HG03521 (cell line): ENCODE results near the gene FLNC.

ENCODE experiments used
- ATAC-seq: cut with Tn5 transposase; IDR thresholded peaks from one replicate; pipeline ENCODE4 v1.9.1; 2021; ENCODE audit warnings: mild to moderate bottlenecking, moderate library complexity; ENCODE audit not compliant: unreplicated experiment

The FLNC gene

DNA sequence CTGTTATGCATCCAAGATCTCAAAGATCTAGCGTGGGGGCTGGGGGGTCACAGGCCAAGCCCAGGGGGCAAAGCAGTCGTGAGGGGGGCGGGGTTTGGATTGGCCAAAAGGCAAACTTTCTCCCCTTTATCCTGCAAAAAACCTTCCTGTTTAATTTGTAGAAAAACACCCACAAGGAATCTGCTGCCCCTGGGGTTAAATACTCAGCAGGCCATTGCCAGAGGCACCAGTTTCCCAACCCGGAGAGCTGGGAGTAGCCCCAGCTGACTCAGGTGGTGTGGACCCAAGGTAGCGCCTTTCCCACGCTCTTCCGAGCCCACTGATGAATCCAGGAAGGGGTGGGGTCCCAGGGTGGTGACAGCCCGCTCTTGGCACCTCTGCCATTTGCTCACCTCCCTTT is 58.9 kb downstream of the FLNC start:
- no peak for ATAC-seq

DNA sequence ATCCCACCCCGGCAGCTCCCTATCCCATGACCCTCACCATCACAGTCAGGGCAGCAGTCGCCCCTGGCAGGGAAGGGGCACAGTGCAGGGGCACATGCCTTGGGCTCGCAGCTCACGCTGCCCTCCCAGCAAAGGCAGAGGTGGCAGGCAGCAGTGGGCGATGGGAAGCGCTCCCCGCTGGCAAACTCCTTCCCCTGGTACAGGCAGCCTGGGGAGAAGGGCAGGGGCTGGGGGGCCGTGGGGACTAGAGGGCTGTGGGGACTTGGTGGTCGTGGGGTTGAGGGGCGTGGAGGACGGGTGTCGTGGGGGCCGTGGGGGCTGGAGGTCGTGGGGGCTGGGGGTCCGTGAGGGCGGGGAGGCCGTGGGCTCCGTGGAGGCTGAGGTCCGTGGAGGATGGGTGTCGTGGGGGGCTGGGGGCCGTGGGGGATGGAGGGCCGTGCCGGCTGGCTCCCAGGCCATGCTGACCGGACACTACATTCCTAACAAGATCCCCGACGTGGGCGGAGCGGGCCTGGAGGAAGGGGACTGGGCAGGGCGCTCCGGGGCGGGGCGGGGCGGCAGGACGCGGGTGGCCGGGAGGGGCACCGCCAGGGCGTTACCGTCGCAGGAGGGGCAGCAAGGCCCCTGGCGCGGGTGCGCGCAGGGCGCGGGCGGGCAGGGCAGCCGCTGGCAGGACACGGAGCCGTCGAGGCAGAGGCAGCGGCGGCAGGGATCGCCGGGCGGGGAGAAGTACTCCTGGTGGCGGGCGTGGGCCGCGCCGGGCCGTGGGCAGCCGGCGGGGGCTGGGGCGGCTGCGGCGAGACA is 60.3 kb downstream of the FLNC start:
- ATAC-seq = no peak

DNA sequence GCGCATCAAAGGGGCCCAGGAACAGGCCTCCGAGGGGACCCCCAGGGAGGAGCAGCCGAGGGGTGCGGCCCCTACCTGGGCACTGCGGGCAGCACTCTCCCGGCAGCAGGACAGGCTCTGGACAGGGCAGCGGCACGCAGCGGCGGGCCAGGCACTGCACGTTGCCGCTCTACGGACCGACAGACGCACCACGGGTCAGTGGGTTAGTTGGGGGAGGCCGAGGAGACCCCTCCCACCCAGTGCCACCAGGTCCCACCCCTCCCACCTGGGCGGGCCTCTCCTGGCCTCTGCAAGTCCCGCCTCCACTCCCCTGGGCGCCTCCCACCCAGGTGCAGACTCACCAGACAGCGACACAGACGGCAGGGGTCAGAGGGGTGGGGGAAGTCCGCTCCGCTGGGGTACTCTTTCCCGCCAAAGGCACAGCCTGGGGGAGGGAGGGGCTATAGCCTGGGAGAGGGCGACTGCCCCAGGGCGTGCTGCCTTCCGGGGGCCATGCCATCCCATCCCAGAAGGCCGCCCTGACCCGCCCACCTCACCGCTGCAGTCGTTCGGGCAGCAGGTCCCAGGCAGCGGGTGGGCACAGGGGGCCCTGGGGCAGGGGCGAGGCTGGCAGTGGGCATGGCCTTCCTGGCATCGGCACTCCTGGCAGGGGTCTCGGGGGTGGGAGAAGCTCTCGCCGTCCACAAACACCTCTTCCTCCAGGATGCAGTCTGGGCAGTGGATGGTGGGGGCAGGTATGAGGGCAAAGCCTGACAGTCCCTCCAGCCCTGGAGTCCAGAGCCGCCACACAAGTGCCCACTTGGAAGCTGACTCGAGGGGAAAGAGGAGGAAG is 61.1 kb downstream of the FLNC start:
- ATAC-seq = no peak

DNA sequence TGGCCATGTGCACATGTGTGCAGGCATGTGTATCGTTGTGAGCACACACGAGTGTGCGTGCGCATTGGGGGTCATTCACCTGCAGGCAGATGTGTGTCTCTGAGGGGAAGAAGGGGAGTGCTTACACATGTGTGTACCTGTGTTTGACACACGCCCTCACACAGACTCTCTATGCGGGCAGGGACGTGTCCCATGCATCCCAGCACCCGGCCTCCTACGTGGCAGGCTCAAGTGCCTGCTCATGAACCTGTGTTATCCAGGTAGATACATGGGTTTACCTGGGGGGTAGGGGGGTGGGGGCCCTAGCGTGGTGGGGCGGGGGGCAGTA is 61.7 kb downstream of the FLNC start:
- no peak for ATAC-seq

DNA sequence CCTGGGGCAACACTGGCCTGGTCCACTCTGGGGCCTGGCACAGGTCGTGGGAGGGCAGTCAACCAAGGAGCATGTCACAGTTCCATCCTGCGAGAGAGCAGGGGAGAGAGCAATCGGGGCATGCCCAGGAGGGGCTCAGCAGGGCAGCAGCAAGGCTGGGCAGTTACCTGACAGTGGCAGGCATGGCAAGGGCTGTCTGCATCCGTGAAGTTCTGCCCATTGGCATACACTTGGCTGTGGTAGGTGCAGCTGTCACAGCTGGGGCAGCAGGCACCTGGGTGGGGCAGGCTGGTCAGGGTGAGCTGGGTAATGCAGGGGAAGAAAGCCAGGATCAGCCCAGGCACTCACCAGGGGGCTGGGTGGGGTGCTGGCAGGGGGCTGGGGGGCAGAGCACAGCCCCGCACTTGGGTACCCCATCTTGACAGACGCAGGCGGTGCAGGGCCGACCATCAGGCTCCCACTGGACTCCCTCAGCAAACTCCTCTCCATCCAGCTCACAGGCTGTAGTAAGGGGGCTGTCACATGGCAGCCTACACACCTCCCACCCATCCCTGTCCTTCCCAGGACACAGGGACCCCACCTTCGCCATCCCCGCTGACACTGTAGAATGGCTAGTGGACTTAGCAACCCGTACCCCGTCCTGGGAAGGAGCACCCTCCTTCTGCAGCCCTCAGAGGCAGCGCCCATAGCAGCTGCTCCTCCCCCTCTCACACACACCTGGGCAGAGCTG is 62.5 kb downstream of the FLNC start:
- ATAC-seq = no peak

DNA sequence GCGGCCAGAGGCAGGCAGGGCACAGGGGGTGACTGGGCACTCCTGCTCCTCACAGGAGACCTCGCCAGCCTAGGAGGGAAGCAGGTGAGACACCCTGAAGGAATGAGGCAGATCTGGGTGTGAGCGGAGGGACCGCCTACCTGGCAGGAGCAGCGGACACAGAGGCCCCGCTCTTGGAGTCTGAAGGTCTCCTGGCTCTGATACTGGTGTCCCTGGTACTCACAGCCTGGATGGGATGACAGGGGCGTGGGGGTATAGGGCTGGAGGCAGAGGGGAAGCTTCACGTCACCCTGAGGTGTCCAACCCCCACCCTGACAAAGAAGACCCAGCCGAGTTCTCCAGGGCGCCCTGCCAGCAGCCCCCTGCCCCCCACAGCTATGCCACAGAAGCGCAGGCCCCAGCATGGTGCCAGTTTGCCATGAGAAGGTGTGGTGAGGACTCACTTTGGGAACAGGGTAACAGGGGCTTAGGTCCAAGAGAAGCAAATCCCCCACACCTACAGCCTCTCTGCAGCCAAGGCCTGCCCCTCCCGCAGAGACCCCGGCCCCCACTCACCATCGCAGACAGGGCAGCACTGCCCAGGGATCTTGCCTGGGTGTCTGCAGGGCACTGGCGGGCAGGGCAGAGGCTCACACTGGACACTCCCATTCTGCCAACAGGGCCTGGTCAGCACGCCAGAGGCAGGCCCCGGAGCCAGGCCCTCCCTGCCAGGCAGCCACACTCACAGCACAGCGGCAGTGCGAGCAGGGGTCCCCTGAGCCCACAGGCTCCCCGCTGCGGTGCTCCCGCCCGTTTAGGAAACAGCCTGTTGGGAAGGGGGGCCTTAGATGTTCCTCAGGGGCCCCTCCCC is 63.3 kb downstream of the FLNC start:
- ATAC-seq = no peak

DNA sequence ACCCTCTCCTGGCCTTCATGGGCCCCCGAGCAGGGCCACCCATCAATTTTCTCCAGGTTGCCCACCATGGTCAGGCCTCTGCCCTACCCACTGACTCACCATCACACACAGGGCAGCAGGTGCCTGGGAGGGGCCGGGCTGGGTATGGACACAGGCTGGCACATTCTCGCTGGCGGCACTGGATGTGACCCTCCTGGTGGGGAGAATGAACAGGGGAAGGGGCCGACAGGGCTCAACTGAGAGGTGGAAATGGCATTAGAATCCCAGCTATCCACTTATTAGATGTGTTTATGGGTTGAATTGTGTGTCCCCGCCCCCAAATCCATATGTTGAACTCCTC is 63.9 kb downstream of the FLNC start:
- no peak for ATAC-seq

DNA sequence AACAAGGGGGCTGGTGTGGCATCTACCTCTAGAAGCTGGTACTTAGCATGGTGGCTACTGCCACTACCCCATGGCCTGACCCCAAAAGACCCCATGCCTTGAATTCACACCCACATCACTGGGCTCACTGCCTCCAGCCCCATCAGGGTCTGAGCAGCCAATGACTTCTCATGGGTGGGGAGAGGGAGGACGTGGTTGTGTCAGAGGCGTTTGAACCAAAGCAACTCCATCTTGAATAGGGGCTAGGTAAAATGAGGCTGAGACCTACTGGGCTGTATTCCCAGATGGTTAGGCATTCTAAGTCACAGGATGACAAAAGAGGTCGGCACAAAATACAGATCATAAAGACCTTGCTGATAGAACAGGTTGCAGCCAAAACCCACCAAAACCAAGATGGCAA is 65.1 kb downstream of the FLNC start:
- no peak for ATAC-seq

DNA sequence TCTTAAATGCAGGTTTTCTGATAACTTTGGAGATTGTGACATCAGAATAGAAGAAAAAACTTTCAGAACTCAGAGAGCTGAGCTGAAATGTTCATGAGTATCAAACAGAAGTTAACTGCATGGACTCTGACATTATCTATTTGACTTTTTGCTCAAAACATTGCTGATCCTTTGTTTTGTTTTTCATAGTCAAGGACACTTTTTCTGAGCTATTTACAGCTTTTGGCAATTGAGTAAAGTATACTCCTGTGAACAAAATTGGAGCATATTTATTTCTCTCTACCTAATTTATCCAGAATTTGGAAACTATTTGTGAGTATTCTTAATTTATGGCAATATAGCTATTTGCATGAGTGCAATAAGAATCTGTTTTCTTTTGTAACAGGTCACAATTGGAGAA is 69.2 kb downstream of the FLNC start:
- no peak for ATAC-seq

DNA sequence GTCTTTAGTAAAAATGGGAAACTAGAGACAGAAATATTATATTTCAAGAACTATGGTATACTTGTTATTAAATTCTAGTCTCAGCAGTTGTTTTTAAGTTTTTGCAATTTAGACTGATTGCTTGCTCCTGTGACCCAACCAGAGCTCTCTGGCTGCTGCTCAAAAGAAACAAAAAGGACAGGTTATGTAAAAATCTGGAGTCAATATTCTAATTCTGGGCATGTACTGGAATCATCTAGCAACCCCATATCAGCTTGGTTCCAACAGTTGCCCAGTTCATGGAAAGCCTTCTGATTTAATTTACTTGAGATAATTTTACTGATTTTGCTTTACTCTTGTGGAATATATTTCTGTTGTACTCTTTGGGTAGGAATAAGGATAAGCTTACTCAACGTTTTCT is 70.0 kb downstream of the FLNC start:
- no peak for ATAC-seq

DNA sequence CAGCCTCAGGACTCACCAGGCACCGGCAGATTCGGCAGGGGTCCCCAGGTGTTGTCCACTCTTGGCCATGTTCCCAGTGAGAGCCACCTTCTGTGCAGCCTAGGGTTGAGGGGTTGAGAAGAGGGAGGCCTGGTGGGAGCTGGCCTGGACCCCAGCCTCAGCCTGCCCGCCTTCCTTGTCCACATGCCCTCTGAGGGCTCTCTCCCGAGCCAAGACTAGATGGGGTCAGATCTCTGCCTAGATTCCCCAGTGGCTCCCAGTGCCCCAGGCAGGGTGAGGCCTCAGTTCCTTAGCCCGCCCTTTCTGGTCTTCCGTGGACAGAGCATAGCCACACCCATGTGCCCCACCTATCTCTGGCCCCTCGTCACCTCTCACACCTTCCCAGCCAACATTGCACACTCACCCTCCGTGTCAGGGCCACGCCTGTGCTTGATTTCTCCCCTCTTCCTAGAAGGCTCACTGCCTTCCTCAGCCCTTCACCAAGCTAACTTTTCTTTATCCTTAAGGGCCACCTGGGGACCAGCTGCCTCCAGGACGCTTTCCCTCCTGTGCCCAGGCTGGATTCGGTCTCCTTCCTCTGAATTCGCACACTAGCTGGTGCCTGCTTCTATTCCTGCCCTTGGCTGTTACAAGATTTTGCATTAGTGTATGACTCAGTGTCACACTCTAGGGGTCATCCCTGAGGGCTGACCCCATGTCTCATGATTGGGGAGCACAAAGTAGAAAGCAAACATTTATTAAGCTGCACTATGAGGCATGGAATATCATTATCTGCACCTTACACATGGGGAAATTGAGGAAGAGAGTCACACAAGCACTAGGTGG is 72.8 kb downstream of the FLNC start:
- no peak for ATAC-seq

DNA sequence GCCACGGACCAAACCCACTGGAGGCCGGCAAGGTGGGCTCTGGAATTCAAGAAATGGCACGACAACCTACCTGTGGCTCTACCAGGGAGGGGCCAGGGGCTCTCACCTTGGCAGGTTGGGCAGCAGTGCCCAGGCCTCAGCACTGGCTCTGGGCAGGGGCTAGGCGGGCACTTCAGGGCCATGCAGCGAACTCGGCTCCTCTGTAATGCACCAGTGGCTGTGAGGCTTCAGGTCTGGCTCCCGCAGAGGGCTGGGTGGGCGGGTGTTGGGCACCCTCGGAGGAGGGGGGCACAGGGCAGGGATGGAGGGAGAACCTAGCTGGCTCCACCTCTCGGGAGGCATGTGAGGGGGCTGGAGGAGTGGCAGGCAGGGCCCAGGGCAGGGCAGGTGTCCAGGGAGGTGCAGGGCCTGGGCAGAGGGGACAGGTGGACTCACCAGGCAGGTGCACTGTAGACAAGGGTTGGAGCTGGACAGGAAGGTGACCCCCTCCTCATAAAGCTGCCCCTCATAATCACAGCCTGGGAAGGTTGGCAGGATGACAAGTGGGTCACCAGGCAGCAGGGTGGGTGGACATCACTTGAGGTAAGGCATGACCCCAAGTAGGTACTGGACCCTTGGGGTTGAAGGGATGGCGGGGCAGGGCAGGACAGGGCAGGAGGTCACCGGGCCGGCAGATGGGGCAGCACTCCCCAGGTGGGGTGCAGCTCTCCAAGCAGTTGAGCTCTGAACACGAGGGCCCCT is 73.6 kb downstream of the FLNC start:
- ATAC-seq = no peak

DNA sequence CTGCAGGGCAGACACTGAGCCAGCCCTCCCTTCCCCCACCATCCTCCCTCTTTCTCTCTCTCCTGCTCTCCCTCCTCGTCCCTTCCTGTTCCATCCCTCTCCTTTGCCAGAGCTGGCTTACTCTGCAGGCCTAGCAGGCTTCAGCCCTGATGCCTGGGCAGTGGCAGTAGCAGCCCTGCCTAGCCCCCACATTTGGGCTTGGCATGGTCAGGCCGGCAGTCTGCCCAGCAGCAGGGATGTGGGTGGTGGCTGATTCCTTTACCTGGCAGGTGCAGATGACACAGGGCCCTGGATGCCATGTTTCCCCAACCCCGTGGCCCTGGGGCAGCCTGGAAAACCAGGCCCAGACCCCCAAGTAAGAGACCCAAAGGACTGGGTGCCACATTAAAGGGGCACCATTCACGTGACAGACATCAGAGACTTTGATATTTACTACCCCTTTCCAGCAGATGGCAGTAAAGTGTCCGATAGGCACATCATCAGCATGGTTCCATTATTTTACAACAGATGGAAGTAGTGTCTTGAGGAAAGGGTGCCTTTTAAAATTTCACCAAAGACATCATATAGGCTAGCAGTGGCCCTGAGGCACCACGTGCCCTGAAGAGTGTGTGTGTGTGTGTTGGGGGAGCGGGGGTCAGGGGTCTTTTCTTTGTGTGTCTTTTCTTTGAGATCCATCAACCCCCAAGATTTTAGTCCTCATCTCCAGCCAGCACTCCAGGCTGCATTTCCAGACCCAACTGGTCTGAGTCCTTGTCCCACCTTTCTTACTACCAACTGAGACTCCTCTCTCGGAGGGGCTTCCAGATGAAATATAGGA is 74.4 kb downstream of the FLNC start:
- no peak for ATAC-seq

DNA sequence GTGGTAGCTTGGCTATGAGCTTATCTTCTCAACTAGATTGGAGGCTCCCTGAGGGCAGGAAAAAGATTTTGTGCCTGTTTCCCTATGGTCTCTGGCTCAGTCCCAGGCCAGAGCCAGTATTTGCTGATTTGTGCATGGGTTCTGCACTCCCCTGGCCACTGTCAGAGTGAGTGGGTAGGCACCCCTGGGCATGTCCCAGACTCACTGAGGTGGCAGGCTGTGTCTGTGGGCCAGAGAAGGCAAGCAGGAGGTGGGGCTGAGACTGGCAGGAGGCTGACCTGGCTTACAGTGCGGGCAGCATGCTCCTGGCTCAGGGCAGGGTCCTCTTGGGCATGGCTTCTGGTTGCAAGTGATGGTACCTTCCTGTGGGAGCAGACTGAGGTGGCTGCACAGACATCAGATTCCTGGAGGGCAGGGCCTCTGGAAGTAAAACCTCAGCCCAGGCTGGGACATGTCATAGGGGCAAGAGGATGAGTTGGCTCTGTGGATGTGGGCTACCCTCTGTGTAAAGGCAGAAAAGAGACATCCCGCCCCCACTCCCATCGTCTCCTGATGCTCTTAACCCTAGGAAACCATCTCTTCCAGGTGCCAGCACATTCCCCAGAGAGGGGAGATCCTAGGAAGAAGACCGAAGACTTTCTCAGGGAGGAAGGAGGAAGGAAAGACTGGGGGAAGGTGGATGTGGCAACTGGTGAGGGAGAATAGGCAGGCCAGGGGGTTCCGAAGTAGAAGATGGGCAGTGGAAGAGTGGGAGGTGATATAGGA is 76.0 kb downstream of the FLNC start:
- no peak for ATAC-seq

DNA sequence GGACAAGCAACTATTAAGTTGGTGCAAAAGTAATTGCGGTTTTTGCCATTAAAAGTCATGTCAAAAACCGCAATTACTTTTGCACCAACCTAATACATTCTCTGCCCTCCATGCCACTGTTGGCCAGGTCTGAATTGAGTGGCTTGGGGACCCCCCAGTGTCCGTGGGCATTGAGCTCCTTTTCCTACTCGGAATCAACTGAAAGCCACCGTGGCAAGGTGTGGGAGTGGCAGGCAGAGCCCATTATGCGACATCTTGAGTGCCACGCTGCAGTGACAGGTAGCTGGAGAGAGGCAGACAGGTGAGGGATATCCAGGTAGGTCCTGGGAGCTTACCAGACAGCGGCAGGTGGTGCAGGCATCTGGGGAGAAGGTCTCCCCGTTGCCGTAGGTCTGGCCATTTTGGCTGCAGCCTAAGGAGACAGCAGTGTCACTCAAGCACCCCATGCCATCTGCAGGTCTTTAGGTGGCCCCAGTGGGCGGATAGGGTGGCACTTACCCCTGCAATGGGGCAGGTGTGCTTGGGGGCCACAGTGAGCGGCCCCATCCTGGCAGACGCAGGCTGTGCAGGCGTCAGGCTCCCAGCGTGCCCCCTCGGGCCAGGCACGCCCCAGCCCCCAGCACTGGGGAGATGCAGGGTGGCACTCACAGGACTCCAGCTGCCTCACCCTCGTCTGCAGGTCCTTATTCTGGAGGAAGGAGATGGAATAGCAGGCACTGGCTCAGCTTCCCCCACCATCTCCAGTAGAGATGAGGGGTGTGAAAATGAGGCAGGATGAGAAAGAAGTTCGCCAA is 76.8 kb downstream of the FLNC start:
- no peak for ATAC-seq
